A549 (cell line): ENCODE measurements around the gene SIRPA.

Experiments
- CEBPB ChIP-seq, 2 experiments: fragments of >200 bp in 1 of 2; sonication (Bioruptor Twin) in 1 of 2; formaldehyde crosslinking in 1 of 2; IDR thresholded peaks; 2 replicates each; pipeline ENCODE4 v1.6.1; 2012 to 2016
- CTCF ChIP-seq: fragments of >200 bp; sonication (Bioruptor Twin); formaldehyde crosslinking; IDR thresholded peaks from 3 replicates; pipeline ENCODE4 v1.5.1; 2016
- EHMT2 ChIP-seq: fragments of 200-600 bp; sonication (generic); IDR thresholded peaks from 2 replicates; pipeline ENCODE4 v1.6.1; 2016; ENCODE audit warnings: antibody characterized with exemption, low read depth, mild to moderate bottlenecking, moderate library complexity
- ELK1 ChIP-seq: fragments of 150-350 bp; IDR thresholded peaks from 2 replicates; pipeline ENCODE4 v1.6.1; 2014; ENCODE audit warnings: low read depth, mild to moderate bottlenecking, low read length
- EP300 ChIP-seq, 2 experiments: fragments of >200 bp; sonication (Bioruptor Twin); formaldehyde crosslinking; IDR thresholded peaks; 2 replicates in 1 of 2; 3 replicates in 1 of 2; pipeline ENCODE4 v1.6.1; 2016 to 2017
- GATA3 ChIP-seq: IDR thresholded peaks from 2 replicates; pipeline ENCODE4 v1.6.1; 2012; ENCODE audit warnings: borderline replicate concordance
- HOXA7 ChIP-seq: fragments of 250-450 bp; sonication (Bioruptor Pico); IDR thresholded peaks from 2 replicates; pipeline ENCODE4 v1.5.0; 2020; ENCODE audit warnings: mild to moderate bottlenecking, moderate library complexity
- POLR2A ChIP-seq: IDR thresholded peaks from 2 replicates; pipeline ENCODE4 v1.6.1; 2012; ENCODE audit warnings: mild to moderate bottlenecking, low read length
- RAD21 ChIP-seq, 2 experiments: fragments of >200 bp in 1 of 2; sonication (Bioruptor Twin) in 1 of 2; formaldehyde crosslinking in 1 of 2; IDR thresholded peaks in 1 of 2; conservative IDR thresholded peaks in 1 of 2; 2 replicates in 1 of 2; 3 replicates in 1 of 2; pipeline ENCODE4 v1.6.1; 2012 to 2018; ENCODE audit warnings: inconsistent platforms in 1 of 2
- RCOR1 ChIP-seq: fragments of 150-350 bp; IDR thresholded peaks from 2 replicates; pipeline ENCODE4 v1.6.1; 2014; ENCODE audit warnings: antibody characterized with exemption, low read length, low read depth
- ZFP36 ChIP-seq: fragments of 450-650 bp; IDR thresholded peaks from 2 replicates; pipeline ENCODE4 v1.6.1; 2014; ENCODE audit warnings: borderline replicate concordance; ENCODE audit not compliant: partially characterized antibody
- ZNF302 ChIP-seq: fragments of 250-450 bp; sonication (Bioruptor Pico); IDR thresholded peaks from 2 replicates; pipeline ENCODE4 v1.9.0; 2021; ENCODE audit warnings: inconsistent platforms, mild to moderate bottlenecking, moderate library complexity

GRCh38 chr20:1912053-1912452, 16.8 kb downstream of the SIRPA start:
- no peak for TF ChIP-seq GATA3
- TF ChIP-seq CEBPB (IDR thresholded peaks at IDR 0.05), result no peak
- no peak for TF ChIP-seq RCOR1
- TF ChIP-seq CTCF, result no peak
- TF ChIP-seq EP300 (IDR thresholded peaks at IDR 0.05), result no peak
- no peak for TF ChIP-seq ZFP36
- TF ChIP-seq HOXA7, result no peak
- no peak for TF ChIP-seq RAD21 (conservative IDR thresholded peaks at IDR 0.05 in 1 of 2, IDR thresholded peaks at IDR 0.05 in 1 of 2)
- TF ChIP-seq EHMT2, result no peak
- no peak for TF ChIP-seq ELK1
- TF ChIP-seq ZNF302 (CRISPR knock-in tag), result no peak
- no peak for TF ChIP-seq POLR2A
